OCI-LY7 (cell line): ENCODE data around the gene CHST8.

Experiments used
- EZH2phosphoT487 ChIP-seq: fragments of 200-600 bp; sonication (generic); IDR thresholded peaks from 2 replicates; pipeline ENCODE4 v1.6.1; 2018; ENCODE audit warnings: low read depth, borderline replicate concordance, mild to moderate bottlenecking, mixed run types, antibody characterized with exemption, low read length, moderate library complexity, mixed read lengths
- TF ChIP-seq, protein P1 (sequence below): fragments of 200-600 bp; sonication (generic); conservative IDR thresholded peaks from 2 replicates; pipeline ENCODE4 v1.5.1; 2014; ENCODE audit warnings: mild to moderate bottlenecking, antibody characterized with exemption, low read length, moderate library complexity, mixed read lengths

DNA sequence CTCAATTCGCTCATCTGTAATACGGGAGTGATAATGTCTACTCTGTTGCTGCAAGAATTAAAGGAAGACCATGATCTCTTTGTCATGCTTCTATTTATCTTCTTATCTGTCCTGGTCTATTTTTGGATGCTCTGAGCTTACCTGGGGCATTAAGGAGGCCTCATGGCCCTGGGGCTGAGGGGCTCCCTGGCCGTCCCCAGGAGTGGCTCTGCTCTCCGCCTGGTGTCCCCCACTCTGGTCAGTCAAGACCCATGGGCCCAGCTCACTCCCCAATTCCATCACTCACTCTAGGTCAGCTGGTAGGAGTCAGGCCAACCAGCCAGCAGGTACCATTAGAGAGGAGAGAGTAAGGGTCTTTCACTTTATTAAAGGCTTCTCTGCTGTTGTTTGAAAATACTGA is 1.1 kb upstream of the CHST8 start:
- TF ChIP-seq, protein P1, sequence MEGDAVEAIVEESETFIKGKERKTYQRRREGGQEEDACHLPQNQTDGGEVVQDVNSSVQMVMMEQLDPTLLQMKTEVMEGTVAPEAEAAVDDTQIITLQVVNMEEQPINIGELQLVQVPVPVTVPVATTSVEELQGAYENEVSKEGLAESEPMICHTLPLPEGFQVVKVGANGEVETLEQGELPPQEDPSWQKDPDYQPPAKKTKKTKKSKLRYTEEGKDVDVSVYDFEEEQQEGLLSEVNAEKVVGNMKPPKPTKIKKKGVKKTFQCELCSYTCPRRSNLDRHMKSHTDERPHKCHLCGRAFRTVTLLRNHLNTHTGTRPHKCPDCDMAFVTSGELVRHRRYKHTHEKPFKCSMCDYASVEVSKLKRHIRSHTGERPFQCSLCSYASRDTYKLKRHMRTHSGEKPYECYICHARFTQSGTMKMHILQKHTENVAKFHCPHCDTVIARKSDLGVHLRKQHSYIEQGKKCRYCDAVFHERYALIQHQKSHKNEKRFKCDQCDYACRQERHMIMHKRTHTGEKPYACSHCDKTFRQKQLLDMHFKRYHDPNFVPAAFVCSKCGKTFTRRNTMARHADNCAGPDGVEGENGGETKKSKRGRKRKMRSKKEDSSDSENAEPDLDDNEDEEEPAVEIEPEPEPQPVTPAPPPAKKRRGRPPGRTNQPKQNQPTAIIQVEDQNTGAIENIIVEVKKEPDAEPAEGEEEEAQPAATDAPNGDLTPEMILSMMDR, result no peak
- TF ChIP-seq EZH2phosphoT487, result no peak
